GM12873 (cell line): ENCODE measurements around the gene FCN1.
A peak's percentile ranks its signal among the peaks of the same experiment; 100 is the strongest.

ENCODE experiments used
- TF ChIP-seq, protein P1 (sequence below): IDR thresholded peaks from 2 replicates; pipeline ENCODE4 v1.5.1; 2012; ENCODE audit warnings: low read depth, mild to moderate bottlenecking, moderate library complexity, low read length, control low read depth; ENCODE audit not compliant: insufficient read depth; ENCODE audit errors: missing control alignments

FCN1 gene

DNA sequence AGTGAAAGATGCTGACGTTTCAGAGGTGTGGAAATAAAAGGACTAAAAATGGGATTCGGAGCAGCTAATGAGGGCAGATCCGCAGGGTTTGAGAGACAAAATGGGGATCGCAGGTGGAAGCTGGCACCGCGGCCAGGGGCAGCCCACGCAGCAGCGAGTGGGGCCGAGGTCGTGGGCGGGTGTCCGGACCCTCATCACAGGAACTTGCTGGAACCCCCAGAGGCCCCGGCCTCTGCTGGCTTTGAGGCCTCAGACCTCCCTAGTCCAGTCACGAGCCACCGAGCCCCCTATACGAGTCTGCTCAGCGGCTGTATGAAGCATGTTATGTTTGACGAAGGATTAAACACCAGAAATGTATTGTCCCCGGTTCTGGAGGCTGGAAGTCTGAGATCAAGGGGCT is 45.8 kb upstream of the FCN1 start:
- TF ChIP-seq, protein P1, sequence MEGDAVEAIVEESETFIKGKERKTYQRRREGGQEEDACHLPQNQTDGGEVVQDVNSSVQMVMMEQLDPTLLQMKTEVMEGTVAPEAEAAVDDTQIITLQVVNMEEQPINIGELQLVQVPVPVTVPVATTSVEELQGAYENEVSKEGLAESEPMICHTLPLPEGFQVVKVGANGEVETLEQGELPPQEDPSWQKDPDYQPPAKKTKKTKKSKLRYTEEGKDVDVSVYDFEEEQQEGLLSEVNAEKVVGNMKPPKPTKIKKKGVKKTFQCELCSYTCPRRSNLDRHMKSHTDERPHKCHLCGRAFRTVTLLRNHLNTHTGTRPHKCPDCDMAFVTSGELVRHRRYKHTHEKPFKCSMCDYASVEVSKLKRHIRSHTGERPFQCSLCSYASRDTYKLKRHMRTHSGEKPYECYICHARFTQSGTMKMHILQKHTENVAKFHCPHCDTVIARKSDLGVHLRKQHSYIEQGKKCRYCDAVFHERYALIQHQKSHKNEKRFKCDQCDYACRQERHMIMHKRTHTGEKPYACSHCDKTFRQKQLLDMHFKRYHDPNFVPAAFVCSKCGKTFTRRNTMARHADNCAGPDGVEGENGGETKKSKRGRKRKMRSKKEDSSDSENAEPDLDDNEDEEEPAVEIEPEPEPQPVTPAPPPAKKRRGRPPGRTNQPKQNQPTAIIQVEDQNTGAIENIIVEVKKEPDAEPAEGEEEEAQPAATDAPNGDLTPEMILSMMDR: no peak

DNA sequence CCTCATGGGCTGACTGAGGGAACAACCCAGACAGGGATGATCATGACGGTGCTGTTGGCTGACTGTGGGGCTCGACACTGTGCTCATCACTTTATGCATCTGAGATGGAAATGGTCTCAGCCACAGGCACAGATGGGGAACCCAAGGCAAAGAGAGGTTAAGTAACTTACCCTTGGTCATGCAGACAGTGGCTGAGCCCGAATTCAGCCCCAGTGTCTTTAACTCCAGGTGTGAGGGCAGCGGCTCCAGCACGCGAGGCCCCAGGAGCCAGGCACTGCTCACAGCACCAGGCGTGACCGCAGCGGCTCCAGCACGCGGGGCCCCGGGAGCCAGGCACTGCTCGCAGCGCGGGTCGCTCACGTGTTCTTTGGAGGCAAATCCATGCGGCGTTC is 45.3 kb upstream of the FCN1 start:
- TF ChIP-seq, protein P1: no peak

DNA sequence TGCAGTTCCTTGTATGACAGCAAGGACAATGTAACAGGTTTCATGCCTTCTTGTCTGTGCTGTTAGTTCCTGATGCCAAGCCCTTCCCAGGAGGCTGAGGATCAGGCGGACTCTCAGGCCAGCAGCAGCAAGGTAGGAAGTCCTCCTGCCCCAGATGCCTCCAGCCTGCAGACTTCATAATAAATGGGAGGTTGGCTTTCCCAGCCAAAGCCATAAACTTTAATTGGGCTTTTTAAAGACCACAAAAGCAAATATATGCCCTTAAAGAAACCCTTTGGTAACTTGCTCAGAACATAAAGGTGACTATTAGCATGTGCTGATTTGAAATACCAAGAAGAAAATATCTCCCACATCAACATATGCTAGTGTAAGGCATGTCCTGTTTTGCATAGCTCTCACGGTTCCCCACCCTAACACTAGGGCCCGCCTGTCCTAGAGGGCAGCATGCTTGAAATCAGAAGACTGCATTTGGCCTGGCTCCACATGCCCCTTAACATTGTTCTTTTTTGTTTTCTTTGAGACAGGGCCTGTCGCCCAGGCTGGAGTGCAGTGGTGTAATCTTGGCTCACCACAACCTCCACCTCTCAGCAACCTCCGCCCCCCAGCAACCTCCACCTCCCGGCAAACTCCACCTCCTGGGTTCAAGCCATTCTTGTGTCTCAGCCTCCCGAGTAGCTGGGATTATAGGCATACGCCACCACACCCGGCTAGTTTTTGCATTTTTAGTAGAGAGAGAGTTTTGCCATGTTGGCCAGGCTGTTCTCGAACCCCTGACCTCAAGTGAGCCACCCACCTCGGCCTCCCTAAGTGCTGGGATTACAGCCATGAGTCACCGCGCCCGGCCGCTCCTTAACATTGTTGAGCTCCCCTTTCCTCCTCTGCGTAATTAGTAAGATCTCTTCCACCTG is 44.6 kb upstream of the FCN1 start:
- TF ChIP-seq, protein P1: peak; percentile 5

DNA sequence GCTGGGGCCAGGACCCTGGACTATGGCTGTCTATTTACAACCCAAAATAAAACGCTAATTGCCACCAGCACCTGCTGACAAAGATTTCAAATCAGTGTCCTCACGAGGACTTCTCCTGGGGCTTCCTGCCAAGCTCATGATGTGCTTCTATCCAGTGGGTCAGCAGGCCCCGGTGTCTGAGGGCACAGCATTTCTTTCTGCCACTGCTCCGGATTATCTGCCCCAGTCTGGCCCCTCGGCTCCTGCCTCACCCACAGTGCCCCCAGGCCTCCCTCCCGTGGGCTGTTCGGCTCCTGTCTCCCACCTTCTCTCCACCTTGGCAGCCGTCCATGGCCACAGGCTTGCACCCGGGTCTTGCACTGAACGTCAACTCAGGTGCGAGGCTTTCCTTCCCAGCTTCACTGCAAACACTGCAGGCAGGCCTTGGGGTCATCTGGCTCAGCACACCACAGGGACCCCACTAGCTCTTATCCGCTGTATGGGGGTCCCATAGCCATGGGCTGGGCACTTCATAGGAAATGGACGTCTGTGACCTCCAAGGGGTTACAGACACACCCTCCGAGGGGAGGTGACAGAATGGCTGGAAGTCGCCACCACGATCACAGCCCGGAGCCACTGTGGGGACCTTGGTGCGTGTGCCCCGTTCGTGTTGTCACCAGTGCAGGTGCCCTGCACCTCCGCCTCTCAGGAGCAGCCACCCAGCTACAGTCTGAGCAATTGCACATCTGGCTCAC is 43.8 kb upstream of the FCN1 start:
- TF ChIP-seq, protein P1: no peak

DNA sequence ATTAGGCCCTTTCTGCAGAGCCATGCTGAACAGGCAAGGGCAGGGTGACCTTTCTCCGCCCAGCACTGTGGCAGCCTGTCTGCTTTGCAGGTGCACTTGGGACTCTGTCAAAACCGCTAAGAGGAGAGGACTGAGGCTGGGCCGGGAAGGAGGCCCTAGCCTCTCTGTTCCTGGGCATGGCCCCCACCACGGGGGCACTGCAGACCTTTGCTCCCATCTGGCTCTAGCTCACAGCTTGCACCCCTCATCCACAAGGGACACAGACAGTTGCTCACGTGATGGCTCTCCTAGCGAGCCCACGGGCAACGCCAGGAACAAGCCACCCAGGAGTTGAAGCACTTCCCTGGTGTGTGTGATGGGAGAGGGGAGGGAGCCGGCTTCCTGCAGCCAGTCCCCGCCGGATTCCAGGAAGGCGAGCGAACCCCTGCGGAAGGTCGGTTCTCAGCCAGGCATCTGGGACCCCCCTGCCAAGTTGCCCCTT is 43.0 kb upstream of the FCN1 start:
- TF ChIP-seq, protein P1: no peak

DNA sequence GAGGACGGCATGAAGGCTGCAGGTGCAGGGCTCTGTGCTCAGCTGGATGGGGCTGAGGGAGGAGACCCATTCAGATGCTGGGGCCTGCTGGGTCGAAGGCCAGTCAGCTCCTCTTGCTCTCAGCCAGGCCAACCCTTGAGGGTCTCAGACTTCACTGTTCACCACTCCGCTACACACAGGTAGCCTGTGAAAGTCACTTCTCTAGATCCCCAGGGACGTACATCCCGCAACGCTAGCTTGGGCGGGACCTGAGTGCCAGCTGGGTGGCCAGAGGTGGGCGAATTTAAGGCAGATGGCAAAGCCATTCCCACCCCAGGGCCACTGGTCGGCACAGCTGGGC is 42.2 kb upstream of the FCN1 start:
- TF ChIP-seq, protein P1: no peak

DNA sequence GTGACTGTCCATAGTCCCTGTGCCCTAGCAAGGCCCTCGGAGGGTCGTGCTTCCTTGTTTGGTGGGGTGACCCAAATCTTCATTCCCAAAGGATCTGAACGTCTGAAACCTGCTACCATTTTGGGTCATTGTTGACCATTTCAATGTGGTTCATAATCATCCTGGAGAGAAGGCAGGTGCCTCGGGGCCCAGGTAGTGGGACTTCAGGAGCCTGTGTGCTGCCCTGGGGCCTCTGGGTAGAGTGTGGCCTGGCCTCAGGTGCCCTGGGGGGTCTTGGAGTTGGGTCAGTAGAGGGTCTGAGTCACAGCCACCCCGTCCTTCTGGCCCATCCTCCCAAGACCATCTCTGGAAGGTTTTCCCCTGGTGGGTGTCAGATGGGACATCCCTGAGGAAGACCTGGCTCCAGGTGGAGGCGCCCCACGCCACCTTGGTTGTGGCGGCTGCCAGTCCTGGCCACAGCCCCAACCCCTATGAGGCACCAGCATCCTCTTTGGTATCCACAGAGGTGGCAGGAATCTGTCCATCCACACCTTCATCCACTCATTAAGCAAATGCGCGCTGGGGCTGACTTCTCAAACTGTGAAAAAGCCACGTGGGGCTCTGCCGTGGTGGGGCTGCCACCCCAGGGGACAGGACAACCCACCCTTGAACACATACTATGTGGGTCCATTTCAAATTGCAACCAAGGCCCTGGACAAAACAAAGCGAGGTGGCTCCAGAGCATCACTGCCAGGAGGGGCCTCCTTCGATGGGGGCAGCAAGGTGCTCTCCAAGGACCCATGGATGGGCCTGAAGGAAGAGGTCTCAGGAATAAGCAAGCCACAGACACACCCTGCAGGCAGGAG is 41.6 kb upstream of the FCN1 start:
- TF ChIP-seq, protein P1: no peak
